Naive thymus-derived CD4-positive, alpha-beta T cell (primary cell): Measurements from ENCODE around the gene HMGN4. TPM values are rescaled to one million over a fixed set of nuclear protein-coding genes. Genes with fewer than 3 reads are reported as not detected.

ENCODE experiments used
- ATAC-seq: fragments of 150-1000 bp; cut with Tn5 transposase; 2 replicates; pipeline ENCODE4 v1.10.0; 2021; ENCODE audit warnings: mild to moderate bottlenecking, moderate library complexity
- CTCF ChIA-PET: fragments of 350-600 bp; sonication (Branson Sonifier 250); formaldehyde crosslinking; loops from one replicate; lab custom pipeline; 2021; ENCODE audit warnings: antibody characterized with exemption; lab: Charles Lee
- POLR2A ChIA-PET: fragments of 350-600 bp; sonication (Branson Sonifier 250); formaldehyde crosslinking; loops from one replicate; lab custom pipeline; 2021; ENCODE audit warnings: antibody characterized with exemption, inconsistent platforms; lab: Charles Lee
- DNase-seq, 9 donors: peaks; one replicate each; pipeline versions ENCODE4 v3.0.0 to v3.0.0-alpha.2; 2020 to 2022; ENCODE audit warnings: mixed read lengths in 1 of 9
- H3K27ac ChIP-seq: one replicate; pipeline ENCODE4 v1.7.0; 2013; ENCODE audit warnings: mild to moderate bottlenecking, low read depth, low read length, moderate library complexity
- H3K27me3 ChIP-seq, 2 donors: one replicate each; pipeline ENCODE4 v1.7.0; 2013; ENCODE audit warnings: low read length in 2 of 2, mild to moderate bottlenecking in 2 of 2, moderate library complexity in 2 of 2; ENCODE audit not compliant: control insufficient read depth in 2 of 2, insufficient read depth in 2 of 2
- H3K36me3 ChIP-seq, 3 experiments: 1 replicate in 2 of 3; 2 replicates in 1 of 3; pipeline ENCODE4 v1.7.0; 2013; ENCODE audit warnings: low read length in 3 of 3, mild to moderate bottlenecking in 3 of 3, moderate library complexity in 1 of 3; ENCODE audit not compliant: insufficient read depth in 3 of 3, control insufficient read depth in 2 of 3
- H3K4me1 ChIP-seq, 2 donors: one replicate each; pipeline ENCODE4 v1.7.0; 2013; ENCODE audit warnings: low read length in 2 of 2, mild to moderate bottlenecking in 2 of 2, moderate library complexity in 1 of 2; ENCODE audit not compliant: control insufficient read depth in 2 of 2, insufficient read depth in 2 of 2
- H3K4me3 ChIP-seq: 2 replicates; pipeline ENCODE4 v1.7.0; 2013; ENCODE audit warnings: mild to moderate bottlenecking, low read length
- H3K9me3 ChIP-seq, 3 experiments: 1 replicate in 2 of 3; 2 replicates in 1 of 3; pipeline ENCODE4 v1.7.0; 2013; ENCODE audit warnings: low read length in 3 of 3; ENCODE audit not compliant: control insufficient read depth in 2 of 3
- H3K27ac Mint-ChIP-seq, 9 donors: one replicate each; pipeline ENCODE4 v1.8.0; 2020 to 2022; ENCODE audit warnings: mixed read lengths in 9 of 9, mild to moderate bottlenecking in 8 of 9, moderate library complexity in 5 of 9, inconsistent platforms in 2 of 9
- H3K27me3 Mint-ChIP-seq, 5 donors: one replicate each; pipeline ENCODE4 v1.8.0; 2021 to 2022; ENCODE audit warnings: mixed read lengths in 5 of 5, mild to moderate bottlenecking in 1 of 5
- H3K36me3 Mint-ChIP-seq, 5 donors: one replicate each; pipeline ENCODE4 v1.8.0; 2020 to 2022; ENCODE audit warnings: mixed read lengths in 5 of 5, mild to moderate bottlenecking in 3 of 5, inconsistent platforms in 1 of 5
- H3K4me1 Mint-ChIP-seq, 7 donors: one replicate each; pipeline ENCODE4 v1.8.0; 2020 to 2022; ENCODE audit warnings: mixed read lengths in 7 of 7, mild to moderate bottlenecking in 3 of 7, inconsistent platforms in 1 of 7
- H3K4me3 Mint-ChIP-seq, 10 donors: one replicate each; pipeline ENCODE4 v1.8.0; 2020 to 2022; ENCODE audit warnings: mild to moderate bottlenecking in 10 of 10, mixed read lengths in 10 of 10, moderate library complexity in 6 of 10, inconsistent platforms in 2 of 10
- H3K9me3 Mint-ChIP-seq, 11 donors: one replicate each; pipeline ENCODE4 v1.8.0; 2020 to 2022; ENCODE audit warnings: mixed read lengths in 11 of 11, mild to moderate bottlenecking in 4 of 11, inconsistent platforms in 1 of 11, moderate library complexity in 1 of 11
- intact Hi-C, 2 donors: fragments of 100-400 bp; cut with micrococcal nuclease; formaldehyde crosslinking; loops; one replicate each; pipeline ENCODE4 v1.15.1; 2023
- polyA plus RNA-seq, 2 donors: library from polyadenylated mRNA; unstranded; fragments of 300-500 nt; fragmentation: Illumina TruSeq; gene quantifications; one replicate each; pipeline ENCODE4 v1.2.3, GENCODE V29; 2021
- total RNA-seq, 6 experiments: library from RNA in 5 of 6; stranded (reverse) in 5 of 6; gene quantifications; 1 replicate in 5 of 6; 2 replicates in 1 of 6; pipeline ENCODE4 v1.2.3 and lab custom pipeline; 2021 to 2026

Gene HMGN4
- total and polyA plus RNA-seq, 7 experiments from 2014 or later: 37.6 to 154 (median 90.2) TPM

DNA sequence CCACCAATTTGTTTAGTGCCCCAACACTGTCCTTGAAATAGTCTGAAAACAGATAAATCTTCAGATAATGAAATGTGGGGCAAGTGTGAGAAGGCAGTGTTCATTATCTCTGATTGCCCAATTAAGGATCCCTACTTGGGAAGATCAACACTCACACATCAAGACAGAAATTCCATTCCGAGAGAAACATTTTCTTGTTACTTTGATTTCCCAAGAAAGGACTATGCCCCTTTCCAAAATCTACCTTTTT is 16.2 kb downstream of the HMGN4 start:
- Mint-ChIP-seq H3K4me3 (no peak overlapping the region), H3K27ac (peak overlapping the region in 1 of 9 donors; percentile 84), H3K27me3 (peaks cover 0 to 2% (median 0%) of the 10 kb centered on the region in 5 donors), H3K4me1 (peaks cover 12 to 35% (median 24%) of the 10 kb centered on the region in 7 donors), H3K9me3 (peaks cover 0 to 4% (median 0%) of the 10 kb centered on the region in 11 donors), H3K36me3 (no peaks in the 10 kb centered on the region)
- Histone ChIP-seq H3K36me3 (no peaks in the 10 kb centered on the region), H3K4me3 (peak overlapping the region; percentile 75), H3K4me1 (peaks cover 7 to 18% of the 10 kb centered on the region in 2 donors), H3K27ac (peak overlapping the region; percentile 65), H3K9me3 (no peaks in the 10 kb centered on the region), H3K27me3 (no peaks in the 10 kb centered on the region)
- intact Hi-C loops: loop anchor here (1.0 kb wide), 7 partner anchors 14 to 241 kb away; partner anchors contain the start of gene ABT1 (in 1 of the 2)
- POLR2A ChIA-PET: interaction anchor here (0.9 to 6.4 kb wide), 13 partner anchors 12 to 1283 kb away, joined by 3 to 101 read pairs (median 4); partner anchors contain the start of gene HMGN4
- CTCF ChIA-PET: interaction anchor here (0.9 to 1.8 kb wide), 7 partner anchors 10 to 250 kb away, joined by 3 to 8 read pairs (median 5); no protein-coding TSS in a partner anchor
- DNase-seq (no peak), ATAC-seq (no peak)

GRCh38 chr6:26554697-26555504 is 16.7 kb downstream of the HMGN4 start:
- Histone ChIP-seq H3K4me3 (peak overlapping the region; percentile 75), H3K9me3 (no peaks in the 10 kb centered on the region), H3K36me3 (no peaks in the 10 kb centered on the region), H3K27ac (peak overlapping the region; percentile 65), H3K27me3 (no peaks in the 10 kb centered on the region), H3K4me1 (peaks cover 7 to 18% of the 10 kb centered on the region in 2 donors)
- peak overlapping the region in 3 of 10 donors; percentile 29 to 77 (median 66) for H3K4me3 Mint-ChIP-seq
- H3K9me3 Mint-ChIP-seq: peaks cover 0 to 4% (median 0%) of the 10 kb centered on the region in 11 donors
- ATAC-seq (peak; percentile 63), DNase-seq (peak in 8 of 9 donors; percentile 54 to 81 (median 68))
- H3K27ac Mint-ChIP-seq: peak overlapping the region in 1 of 9 donors; percentile 84
- H3K27me3 Mint-ChIP-seq: peaks cover 0 to 2% (median 0%) of the 10 kb centered on the region in 5 donors
- H3K4me1 Mint-ChIP-seq: peaks cover 12 to 35% (median 21%) of the 10 kb centered on the region in 7 donors
- H3K36me3 Mint-ChIP-seq: no peaks in the 10 kb centered on the region
- intact Hi-C loops: loop anchor here (1.0 kb wide), 7 partner anchors 13 to 242 kb away; partner anchors contain the start of gene ABT1 (in 1 of the 2)
- ChIA-PET POLR2A (interaction anchor here (0.7 to 6.4 kb wide), 10 partner anchors 12 to 397 kb away, joined by 3 to 101 read pairs (median 4); partner anchors contain the start of gene HMGN4), CTCF (interaction anchor here (0.6 to 1.8 kb wide), 6 partner anchors 13 to 599 kb away, joined by 3 to 8 read pairs (median 5); no protein-coding TSS in a partner anchor)

- no peaks in the 10 kb centered on the region for H3K36me3 Mint-ChIP-seq
- peak overlapping the region in 7 of 10 donors; percentile 22 to 77 (median 40) for H3K4me3 Mint-ChIP-seq
- H3K9me3 Mint-ChIP-seq: peaks cover 0 to 4% (median 0%) of the 10 kb centered on the region in 11 donors
- Histone ChIP-seq H3K27ac (peak overlapping the region; percentile 65), H3K36me3 (no peaks in the 10 kb centered on the region), H3K4me3 (no peak overlapping the region), H3K9me3 (no peaks in the 10 kb centered on the region), H3K4me1 (peaks cover 7 to 18% of the 10 kb centered on the region in 2 donors), H3K27me3 (no peaks in the 10 kb centered on the region)
- peaks cover 0 to 2% (median 0%) of the 10 kb centered on the region in 5 donors for H3K27me3 Mint-ChIP-seq
- DNase-seq: peak in 2 of 9 donors; percentile 34 to 41
- CTCF ChIA-PET: interaction anchor here (0.9 to 1.8 kb wide), 5 partner anchors 12 to 193 kb away, joined by 3 to 9 read pairs (median 5); no protein-coding TSS in a partner anchor
- peaks cover 6 to 28% (median 19%) of the 10 kb centered on the region in 7 donors for H3K4me1 Mint-ChIP-seq
- ATAC-seq: no peak
- intact Hi-C loops: no loop called here
- H3K27ac Mint-ChIP-seq: peak overlapping the region in 8 of 9 donors; percentile 6 to 90 (median 54)
- POLR2A ChIA-PET: interaction anchor here (0.7 to 6.4 kb wide), 9 partner anchors 11 to 271 kb away, joined by 3 to 101 read pairs (median 4); partner anchors contain the start of gene HMGN4
Observed at GRCh38 chr6:26555505-26556262, 17.5 kb downstream of the HMGN4 start.

GRCh38 chr6:26556263-26557070 is 18.3 kb downstream of the HMGN4 start:
- H3K4me1 Mint-ChIP-seq: peaks cover 6 to 26% (median 14%) of the 10 kb centered on the region in 7 donors
- H3K4me1 ChIP-seq: peaks cover 7 to 18% of the 10 kb centered on the region in 2 donors
- no peaks in the 10 kb centered on the region for H3K27me3 ChIP-seq
- no peak overlapping the region for H3K4me3 ChIP-seq
- no peak for ATAC-seq
- no peak overlapping the region for H3K27ac ChIP-seq
- H3K9me3 Mint-ChIP-seq: peaks cover 0 to 4% (median 0%) of the 10 kb centered on the region in 11 donors
- peak overlapping the region in 6 of 10 donors; percentile 10 to 62 (median 29) for H3K4me3 Mint-ChIP-seq
- intact Hi-C loops: no loop called here
- peak in 7 of 9 donors; percentile 32 to 48 (median 42) for DNase-seq
- H3K9me3 ChIP-seq: no peaks in the 10 kb centered on the region
- H3K27me3 Mint-ChIP-seq: peaks cover 0 to 7% (median 0%) of the 10 kb centered on the region in 5 donors
- H3K36me3 Mint-ChIP-seq: no peaks in the 10 kb centered on the region
- ChIA-PET CTCF (interaction anchor here (0.9 to 1.2 kb wide), 3 partner anchors 12 to 193 kb away, joined by 3 to 9 read pairs (median 4); no protein-coding TSS in a partner anchor), POLR2A (interaction anchor here (0.6 to 6.4 kb wide), 11 partner anchors 10 to 376 kb away, joined by 3 to 83 read pairs (median 3); a partner anchor contains a TSS)
- H3K36me3 ChIP-seq: no peaks in the 10 kb centered on the region
- peak overlapping the region in 7 of 9 donors; percentile 6 to 90 (median 62) for H3K27ac Mint-ChIP-seq

DNA sequence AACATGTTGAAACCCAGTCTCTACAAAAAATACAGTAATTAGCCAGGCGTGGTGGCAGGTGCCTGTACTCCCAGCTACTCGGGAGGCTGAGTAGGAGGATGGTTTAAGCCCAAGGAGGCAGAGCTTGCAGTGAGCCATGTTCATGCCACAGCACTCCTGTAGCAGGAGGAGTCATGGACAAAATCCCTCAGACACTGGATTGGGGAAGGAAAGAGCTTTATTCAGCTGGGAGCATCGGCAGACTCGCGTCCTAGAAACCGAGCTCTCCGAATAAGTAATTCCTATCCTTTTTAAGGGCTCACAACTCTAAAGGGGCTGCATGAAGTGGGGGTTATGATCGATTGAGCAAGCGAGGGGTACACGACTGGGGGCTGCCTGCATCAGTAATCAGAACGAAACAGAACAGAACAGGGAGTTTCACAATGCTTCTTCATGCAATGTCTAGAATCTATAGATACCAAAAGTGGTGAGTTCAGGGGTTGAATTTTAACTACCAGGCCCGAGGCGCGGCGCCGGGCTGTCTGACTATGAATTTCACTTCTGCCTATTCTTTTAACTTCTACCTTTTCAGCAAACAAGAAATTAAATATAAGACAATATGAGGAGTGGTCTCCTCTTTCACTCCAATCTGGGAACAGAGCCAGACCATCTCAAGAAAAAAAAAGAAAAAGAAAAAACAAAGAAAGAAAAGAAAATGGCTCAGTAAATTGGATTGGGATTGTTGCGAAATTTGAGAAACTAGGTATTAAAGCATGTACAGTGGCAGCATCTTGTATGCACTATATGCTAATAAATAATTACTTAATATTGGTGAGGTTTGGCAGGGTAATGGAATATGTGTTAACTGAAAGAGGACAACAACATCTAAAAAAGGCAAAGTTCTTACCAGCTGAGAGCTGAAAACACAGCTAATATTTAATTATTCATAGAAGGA is 23.6 kb downstream of the HMGN4 start:
- ChIA-PET POLR2A (interaction anchor here (0.5 to 8.7 kb wide), 3 partner anchors 7 to 198 kb away, joined by 3 to 83 read pairs (median 3); no protein-coding TSS in a partner anchor), CTCF (interaction anchor here (0.5 to 0.7 kb wide), 2 partner anchors 239 to 240 kb away, joined by 3 to 6 read pairs; no protein-coding TSS in a partner anchor)
- H3K4me3 ChIP-seq: no peak overlapping the region
- H3K9me3 Mint-ChIP-seq: no peaks in the 10 kb centered on the region
- peak overlapping the region in 1 of 9 donors; percentile 46 for H3K27ac Mint-ChIP-seq
- ATAC-seq (no peak), DNase-seq (no peak)
- H3K4me3 Mint-ChIP-seq: no peak overlapping the region
- no peaks in the 10 kb centered on the region for H3K9me3 ChIP-seq
- no peaks in the 10 kb centered on the region for H3K27me3 ChIP-seq
- peaks cover 0 to 14% (median 0%) of the 10 kb centered on the region in 5 donors for H3K27me3 Mint-ChIP-seq
- no peak overlapping the region for H3K27ac ChIP-seq
- no peaks in the 10 kb centered on the region for H3K4me1 ChIP-seq
- no peaks in the 10 kb centered on the region for H3K36me3 ChIP-seq
- intact Hi-C loops: no loop called here
- peaks cover 0 to 7% (median 2%) of the 10 kb centered on the region in 7 donors for H3K4me1 Mint-ChIP-seq
- H3K36me3 Mint-ChIP-seq: no peaks in the 10 kb centered on the region
